Sigmoid colon (tissue), 4 donors: ENCODE results near the gene ENDOG.

Experiments used
- EP300 ChIP-seq, 4 donors: sonication (generic); formaldehyde crosslinking; IDR thresholded peaks; one replicate each; pipeline ENCODE4 v1.6.1; 2017; ENCODE audit warnings: antibody characterized with exemption in 4 of 4
- POLR2A ChIP-seq, 2 donors: fragments of 450-650 bp; IDR thresholded peaks; one replicate each; pipeline ENCODE4 v1.6.1; 2016; ENCODE audit warnings: antibody characterized with exemption in 2 of 2, mild to moderate bottlenecking in 2 of 2, moderate library complexity in 2 of 2
- POLR2AphosphoS5 ChIP-seq, 4 donors: sonication (generic); formaldehyde crosslinking; IDR thresholded peaks; one replicate each; pipeline ENCODE4 v1.6.1; 2017; ENCODE audit warnings: antibody characterized with exemption in 4 of 4
- TF ChIP-seq, protein P1 (sequence below), 4 experiments: fragments of 450-650 bp in 3 of 4; fragments of 200-600 bp in 1 of 4; IDR thresholded peaks; one replicate each; pipeline ENCODE4 v1.5.1; 2016 to 2019; ENCODE audit warnings: antibody characterized with exemption in 4 of 4, mild to moderate bottlenecking in 3 of 4, moderate library complexity in 2 of 4

GRCh38 chr9:128782669-128783068 is 35.6 kb upstream of the ENDOG start:
- TF ChIP-seq, protein P1, sequence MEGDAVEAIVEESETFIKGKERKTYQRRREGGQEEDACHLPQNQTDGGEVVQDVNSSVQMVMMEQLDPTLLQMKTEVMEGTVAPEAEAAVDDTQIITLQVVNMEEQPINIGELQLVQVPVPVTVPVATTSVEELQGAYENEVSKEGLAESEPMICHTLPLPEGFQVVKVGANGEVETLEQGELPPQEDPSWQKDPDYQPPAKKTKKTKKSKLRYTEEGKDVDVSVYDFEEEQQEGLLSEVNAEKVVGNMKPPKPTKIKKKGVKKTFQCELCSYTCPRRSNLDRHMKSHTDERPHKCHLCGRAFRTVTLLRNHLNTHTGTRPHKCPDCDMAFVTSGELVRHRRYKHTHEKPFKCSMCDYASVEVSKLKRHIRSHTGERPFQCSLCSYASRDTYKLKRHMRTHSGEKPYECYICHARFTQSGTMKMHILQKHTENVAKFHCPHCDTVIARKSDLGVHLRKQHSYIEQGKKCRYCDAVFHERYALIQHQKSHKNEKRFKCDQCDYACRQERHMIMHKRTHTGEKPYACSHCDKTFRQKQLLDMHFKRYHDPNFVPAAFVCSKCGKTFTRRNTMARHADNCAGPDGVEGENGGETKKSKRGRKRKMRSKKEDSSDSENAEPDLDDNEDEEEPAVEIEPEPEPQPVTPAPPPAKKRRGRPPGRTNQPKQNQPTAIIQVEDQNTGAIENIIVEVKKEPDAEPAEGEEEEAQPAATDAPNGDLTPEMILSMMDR (IDR thresholded peaks at IDR 0.05): no peak
- no peak for TF ChIP-seq POLR2A (IDR thresholded peaks at IDR 0.05)
- TF ChIP-seq POLR2AphosphoS5 (IDR thresholded peaks at IDR 0.05): no peak
- TF ChIP-seq EP300 (IDR thresholded peaks at IDR 0.05): no peak
